GM21528 (cell line): Measurements from ENCODE around the gene ALS2.

ENCODE experiments used
- ATAC-seq: cut with Tn5 transposase; IDR thresholded peaks from one replicate; pipeline ENCODE4 v1.9.1; 2021; ENCODE audit warnings: mild to moderate bottlenecking, moderate library complexity; ENCODE audit not compliant: unreplicated experiment, low FRiP score

The ALS2 gene

GRCh38 chr2:201761101-201761500 lies 19.6 kb downstream of the ALS2 start:
- no peak for ATAC-seq

GRCh38 chr2:201759567-201759966 lies 21.2 kb downstream of the ALS2 start:
- ATAC-seq: no peak

DNA sequence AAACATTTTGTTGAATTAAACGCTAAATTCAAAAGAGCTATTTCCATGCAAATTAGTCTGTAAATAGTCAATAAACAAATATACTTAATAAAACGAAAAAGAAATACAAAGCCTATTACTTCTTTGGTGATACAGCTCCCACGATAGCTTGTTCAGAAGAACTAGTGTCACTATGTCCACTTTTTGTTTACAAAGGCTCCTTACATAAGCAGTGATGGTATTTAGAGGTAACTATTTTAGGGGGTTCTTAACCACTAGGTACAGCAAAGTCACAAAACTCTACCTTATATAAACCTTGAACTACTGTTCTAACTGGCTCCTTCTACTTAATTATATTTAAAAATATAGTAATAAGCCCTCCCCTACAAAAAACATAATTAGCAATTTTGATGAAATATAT lies 21.9 kb downstream of the ALS2 start:
- ATAC-seq: no peak

GRCh38 chr2:201758234-201758633 lies 22.5 kb downstream of the ALS2 start:
- no peak for ATAC-seq

DNA sequence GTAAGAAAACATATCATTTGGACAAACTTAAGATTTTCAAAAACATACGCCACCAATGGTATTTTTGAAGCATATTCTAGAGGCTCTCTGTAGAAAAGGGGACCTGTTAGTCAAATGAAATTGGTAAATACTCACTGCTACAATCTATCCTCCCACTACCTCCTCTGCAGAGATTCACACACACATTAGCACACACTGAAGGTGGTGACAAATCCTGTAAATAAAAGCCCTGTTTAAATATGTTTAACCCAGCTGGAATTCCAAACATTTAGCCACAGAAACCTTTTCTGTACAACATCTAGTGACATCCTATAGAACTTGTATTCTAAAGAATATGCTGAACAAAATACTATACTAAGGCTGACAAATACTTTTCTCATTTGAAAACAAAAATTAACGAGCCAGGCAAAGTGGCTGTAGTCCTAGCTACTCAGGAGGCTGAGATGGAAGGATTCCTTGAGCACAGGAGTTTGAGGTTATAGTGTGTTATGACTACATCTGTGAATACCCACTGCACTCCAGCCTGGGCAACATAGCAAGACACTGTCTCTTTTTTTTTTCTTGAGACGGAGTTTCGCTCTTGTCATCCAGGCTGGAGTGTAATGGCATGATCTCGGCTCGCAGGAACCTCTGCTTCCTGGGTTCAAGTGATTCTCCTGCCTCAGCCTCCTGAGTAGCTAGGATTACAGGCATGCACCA lies 25.9 kb downstream of the ALS2 start:
- no peak for ATAC-seq

DNA sequence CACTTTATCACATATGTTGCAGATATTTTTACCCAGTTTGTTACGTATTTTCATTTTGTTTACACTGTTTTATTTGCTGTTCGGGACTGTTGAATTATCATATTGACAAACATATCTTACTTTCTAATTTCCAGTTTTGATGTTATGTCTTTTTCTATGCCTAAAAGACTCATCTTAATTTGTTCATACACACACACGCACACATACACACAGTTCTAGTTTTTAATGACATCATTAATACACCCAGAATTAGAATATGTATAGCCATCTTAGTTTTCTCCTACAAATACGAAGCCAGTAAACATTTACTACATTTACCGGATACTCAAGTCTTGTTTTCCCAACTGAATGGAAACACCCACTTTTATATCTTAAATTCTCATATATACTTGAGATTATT lies 29.2 kb downstream of the ALS2 start:
- ATAC-seq: no peak

DNA sequence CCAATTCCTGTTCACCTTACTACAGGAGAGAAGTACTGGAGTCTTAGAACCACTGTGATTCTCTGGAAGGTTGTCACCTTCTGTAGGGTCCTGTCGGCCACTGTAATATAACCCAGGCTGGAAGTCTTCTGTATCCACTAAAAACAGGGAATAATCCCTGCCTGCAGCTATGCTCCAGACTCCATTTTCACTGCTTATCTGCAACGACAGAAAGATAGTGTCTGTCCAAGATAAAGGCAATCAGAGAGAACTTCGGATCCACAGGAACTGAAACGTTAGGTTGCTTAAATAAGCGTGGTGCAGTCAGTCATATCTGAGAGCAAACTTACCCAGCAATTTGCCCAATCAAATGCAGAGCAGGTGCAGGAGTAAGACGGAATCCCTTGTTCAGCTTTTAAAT lies 34.2 kb downstream of the ALS2 start:
- no peak for ATAC-seq

DNA sequence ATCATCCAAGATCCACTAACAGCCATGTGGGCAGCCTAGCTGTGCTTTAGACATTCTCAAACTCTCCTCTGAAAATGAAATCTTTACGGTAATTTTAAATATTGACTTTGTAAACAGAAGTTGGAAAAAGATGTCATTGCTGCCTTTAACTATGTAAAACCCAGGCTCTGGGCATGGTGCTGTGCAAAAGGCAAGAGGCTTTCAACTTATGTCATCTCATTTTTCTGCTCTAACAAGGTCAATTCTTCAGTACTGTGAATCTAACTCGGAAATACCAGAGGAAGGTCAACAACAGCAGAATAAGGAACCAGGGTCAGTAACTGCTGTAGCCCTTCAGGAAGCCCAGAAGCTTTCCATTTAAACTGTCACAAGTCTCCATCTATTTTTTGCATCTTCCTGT lies 45.2 kb downstream of the ALS2 start:
- no peak for ATAC-seq

- ATAC-seq: no peak
These were observed 46.6 kb downstream of the ALS2 start for GRCh38 chr2:201734111-201734510.

DNA sequence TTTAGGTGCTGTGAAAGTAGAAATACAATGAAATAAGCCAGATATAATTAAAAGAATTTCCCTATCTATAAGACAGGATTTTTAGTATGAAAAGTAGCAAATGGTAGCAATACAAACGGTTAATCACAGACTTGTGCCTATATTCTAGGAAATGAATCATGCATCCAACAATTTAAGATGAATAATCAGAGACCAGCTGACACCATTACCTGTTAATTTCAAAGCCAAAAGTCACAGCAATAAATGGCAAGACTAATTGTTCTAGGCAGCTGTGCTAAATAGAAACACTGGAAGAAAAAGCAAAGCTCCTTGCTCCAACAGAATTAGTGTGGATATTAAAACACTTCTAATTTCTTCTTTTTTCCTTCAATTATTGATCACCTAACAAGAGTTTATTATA lies 47.2 kb downstream of the ALS2 start:
- no peak for ATAC-seq

DNA sequence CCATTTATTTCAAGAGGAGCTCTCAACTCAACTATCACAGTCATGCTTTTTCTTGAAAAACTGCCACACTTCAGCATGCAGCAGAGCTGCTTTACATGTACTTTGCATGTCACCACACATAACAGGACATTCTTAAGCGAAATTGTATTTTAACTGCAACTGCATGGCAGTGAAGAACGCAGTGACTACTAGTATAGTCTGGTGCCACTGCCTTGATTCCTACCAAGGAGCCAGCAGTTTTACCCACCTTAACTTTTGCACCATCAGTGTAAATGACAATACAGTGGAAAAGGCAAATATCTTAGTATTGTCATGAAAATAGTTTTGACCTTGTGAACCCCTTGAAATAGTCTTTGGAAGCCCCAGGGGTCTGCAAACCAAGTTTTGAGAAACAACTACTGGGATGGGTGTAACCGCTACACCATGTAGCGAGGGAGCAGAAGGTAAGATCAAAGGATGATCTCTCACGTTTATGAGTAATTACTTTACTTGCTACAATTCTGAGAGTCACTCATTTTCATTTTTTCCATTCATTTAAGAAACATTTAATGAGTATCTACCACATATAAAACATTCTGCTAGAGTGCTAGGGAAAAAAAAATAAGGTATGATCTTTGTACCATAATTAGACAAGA lies 50.0 kb downstream of the ALS2 start:
- ATAC-seq: no peak

GRCh38 chr2:201715459-201715858 lies 65.3 kb downstream of the ALS2 start:
- no peak for ATAC-seq

- ATAC-seq: no peak
These were observed 68.0 kb downstream of the ALS2 start for GRCh38 chr2:201712726-201713125.

DNA sequence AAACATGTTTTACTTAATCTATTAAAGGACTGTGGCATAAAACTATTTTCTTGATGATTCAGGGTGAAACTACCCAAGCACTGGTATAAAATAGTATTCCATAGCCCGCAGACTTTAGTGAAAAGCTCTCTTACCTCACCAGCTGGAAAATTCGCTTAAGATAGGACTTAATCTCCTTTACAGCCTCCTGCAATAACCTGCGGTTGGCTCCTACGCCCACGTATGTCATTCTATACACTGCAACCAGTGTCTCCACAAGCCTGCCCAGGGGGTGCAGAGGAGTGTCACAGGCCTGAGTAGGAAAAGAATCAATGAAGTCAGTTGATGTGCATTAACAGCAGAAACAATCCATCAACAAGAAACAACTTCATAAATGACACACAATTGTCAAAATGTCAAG lies 71.0 kb downstream of the ALS2 start:
- ATAC-seq: no peak

GRCh38 chr2:201709049-201709448 lies 71.7 kb downstream of the ALS2 start:
- no peak for ATAC-seq

- no peak for ATAC-seq
These were observed 73.0 kb downstream of the ALS2 start for GRCh38 chr2:201707753-201708152.

DNA sequence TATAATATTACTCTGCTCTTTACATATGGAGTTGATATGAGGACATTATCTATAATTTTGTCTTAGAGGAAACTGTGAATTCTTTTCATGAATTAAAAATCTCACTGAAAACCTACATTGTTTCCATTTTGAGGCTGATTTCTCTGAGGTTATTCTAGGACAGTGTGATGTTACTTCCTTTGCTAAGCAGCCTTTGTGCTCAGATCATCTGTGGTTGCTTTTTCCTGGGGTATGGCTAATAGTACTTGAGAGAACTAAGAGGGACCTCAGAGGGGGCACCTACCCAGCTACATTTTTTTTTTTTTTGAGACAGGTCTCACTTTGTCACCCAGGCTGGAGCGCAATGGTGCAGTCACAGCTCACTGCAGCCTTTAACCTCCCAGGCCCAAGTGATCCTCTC lies 73.6 kb downstream of the ALS2 start:
- ATAC-seq: no peak

DNA sequence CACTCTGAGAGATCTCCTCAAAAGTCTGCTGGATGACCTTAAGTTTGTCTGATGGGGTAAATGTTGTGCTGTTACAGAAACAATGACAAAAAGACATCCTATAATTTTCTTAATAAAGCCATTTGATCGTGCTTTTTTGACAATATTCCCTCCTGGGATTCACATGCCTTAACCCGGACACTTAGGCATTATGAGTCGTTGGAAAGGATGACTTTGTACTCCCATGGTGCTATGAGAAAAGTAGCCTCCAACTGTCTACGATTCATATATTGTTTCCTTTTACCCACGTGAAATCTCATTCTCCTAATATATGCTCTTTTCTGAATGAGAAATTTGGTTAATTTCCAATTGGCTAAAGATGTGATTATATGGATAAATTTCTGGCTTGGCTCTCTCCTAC lies 76.2 kb downstream of the ALS2 start:
- ATAC-seq: no peak

DNA sequence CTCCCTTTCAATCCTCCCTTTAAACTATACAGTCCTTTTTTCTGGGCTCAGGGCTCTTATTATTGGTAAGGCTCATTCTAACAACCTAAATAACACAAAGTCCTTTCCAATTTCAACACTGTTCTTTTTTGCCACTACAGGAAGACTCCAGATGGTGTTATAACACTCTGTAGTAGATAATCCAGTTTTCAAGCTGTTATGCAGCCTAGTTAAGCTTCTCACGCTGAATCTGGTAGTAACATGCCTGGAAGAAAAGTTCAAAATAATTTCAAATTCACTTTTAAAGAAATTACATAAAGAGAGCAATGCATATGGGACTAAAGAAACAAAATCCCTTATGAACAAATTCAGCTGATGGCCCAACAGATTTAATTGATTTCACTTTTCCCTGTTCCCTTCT lies 79.1 kb downstream of the ALS2 start:
- no peak for ATAC-seq

DNA sequence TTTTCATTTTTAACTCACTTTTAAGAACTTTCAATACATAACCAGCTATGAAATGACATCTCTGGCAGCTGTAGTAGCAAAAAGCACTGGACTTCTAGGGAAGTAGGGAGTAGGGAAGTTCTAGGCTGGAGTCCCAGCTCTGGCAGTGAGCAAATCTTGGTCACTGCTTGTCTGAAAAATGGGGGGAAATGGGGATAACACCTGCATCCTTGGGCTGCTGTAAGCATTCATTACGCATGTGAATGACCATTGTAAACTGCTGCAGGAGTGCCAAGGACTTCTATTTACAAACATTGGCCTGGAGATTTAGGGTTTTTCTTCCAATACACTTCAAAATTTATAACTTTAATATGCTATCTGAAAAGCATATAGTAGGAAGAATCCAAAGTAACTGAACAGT lies 81.3 kb downstream of the ALS2 start:
- no peak for ATAC-seq

- ATAC-seq: no peak
These were observed 82.0 kb downstream of the ALS2 start, which contains the start of gene MPP4 for GRCh38 chr2:201698588-201699226. Gene MPP4, minus strand, starts transcription at chr2:201698644. Its CDS starts 4,690 bp downstream, at chr2:201693954.

DNA sequence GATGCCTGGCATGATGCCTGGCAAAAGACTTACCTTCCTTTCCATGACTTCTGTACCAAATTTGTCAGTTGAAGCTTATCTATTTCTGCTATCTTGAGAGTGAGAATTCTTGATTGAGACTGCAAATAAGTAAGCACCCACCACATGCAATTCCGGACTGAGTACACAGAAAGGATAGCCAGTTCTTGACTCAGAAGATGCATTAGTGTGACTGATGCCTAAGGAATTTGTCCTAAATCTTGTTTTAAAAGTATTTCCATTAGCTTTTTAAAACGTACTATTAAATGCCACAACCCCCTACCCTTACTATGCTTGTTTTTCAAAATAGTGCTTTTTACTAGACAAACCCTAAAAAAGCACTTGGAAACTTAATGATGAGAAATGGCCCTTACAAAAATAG lies 82.8 kb downstream of the ALS2 start:
- ATAC-seq: no peak
